WTC11 (cell line): ENCODE results near the gene SBNO2. TPM values are rescaled to one million over a fixed set of nuclear protein-coding genes. Genes with fewer than 3 reads are reported as not detected.

Experiments
- ATAC-seq: fragments of 200-7000 bp; cut with Tn5 transposase; 2 replicates; pipeline ENCODE4 v1.10.0; 2021; ENCODE audit warnings: mild to moderate bottlenecking, moderate library complexity
- CTCF ChIA-PET: fragments of 300-600 bp; sonication (Branson Sonifier 250); formaldehyde crosslinking; loops from one replicate; lab custom pipeline; 2021; ENCODE audit warnings: antibody characterized with exemption; lab: Charles Lee
- POLR2A ChIA-PET: fragments of 350-600 bp; sonication (Branson Sonifier 250); formaldehyde crosslinking; loops from one replicate; lab custom pipeline; 2021; ENCODE audit warnings: antibody characterized with exemption; lab: Charles Lee
- DNase-seq: peaks from one replicate; pipeline ENCODE4 v3.0.0; 2021; ENCODE audit warnings: low spot score
- H3K27ac Mint-ChIP-seq: 2 replicates; pipeline ENCODE4 v1.8.0; 2021; ENCODE audit warnings: mixed read lengths
- H3K27me3 Mint-ChIP-seq: 2 replicates; pipeline ENCODE4 v1.8.0; 2021; ENCODE audit warnings: low read depth, mild to moderate bottlenecking, moderate library complexity, mixed read lengths
- H3K36me3 Mint-ChIP-seq: 2 replicates; pipeline ENCODE4 v1.8.0; 2021; ENCODE audit warnings: mixed read lengths
- H3K4me1 Mint-ChIP-seq: 2 replicates; pipeline ENCODE4 v1.8.0; 2022; ENCODE audit warnings: mixed read lengths
- H3K4me3 Mint-ChIP-seq: 2 replicates; pipeline ENCODE4 v1.8.0; 2021; ENCODE audit warnings: mild to moderate bottlenecking, moderate library complexity, mixed read lengths
- H3K9me3 Mint-ChIP-seq: 2 replicates; pipeline ENCODE4 v1.8.0; 2021; ENCODE audit warnings: mixed read lengths
- ATF1 ChIP-seq: sonication (generic); formaldehyde crosslinking; IDR thresholded peaks from 2 replicates; pipeline ENCODE4 v1.8.1; 2023; ENCODE audit warnings: mild to moderate bottlenecking, moderate library complexity, missing genetic modification reagents
- CREB1 ChIP-seq: sonication (generic); formaldehyde crosslinking; IDR thresholded peaks from 2 replicates; pipeline ENCODE4 v1.8.0; 2023; ENCODE audit warnings: mild to moderate bottlenecking, missing genetic modification reagents
- NFATC4 ChIP-seq: fragments of 250-450 bp; sonication (Bioruptor Pico); IDR thresholded peaks from 2 replicates; pipeline ENCODE4 v1.9.0; 2021; ENCODE audit warnings: mild to moderate bottlenecking
- SMAD4 ChIP-seq: sonication (generic); formaldehyde crosslinking; IDR thresholded peaks from 2 replicates; pipeline ENCODE4 v1.8.0; 2022; ENCODE audit warnings: mild to moderate bottlenecking, missing genetic modification reagents
- TCF7 ChIP-seq: sonication (generic); formaldehyde crosslinking; IDR thresholded peaks from 2 replicates; pipeline ENCODE4 v1.8.0; 2022; ENCODE audit warnings: mild to moderate bottlenecking, low read depth, missing genetic modification reagents, moderate library complexity
- TEAD4 ChIP-seq: sonication (generic); formaldehyde crosslinking; IDR thresholded peaks from 2 replicates; pipeline ENCODE4 v1.8.0; 2022; ENCODE audit warnings: mild to moderate bottlenecking, missing genetic modification reagents
- ZNF138 ChIP-seq: sonication (generic); formaldehyde crosslinking; conservative IDR thresholded peaks from 2 replicates; pipeline ENCODE4 v1.8.1; 2022; ENCODE audit warnings: mild to moderate bottlenecking, moderate library complexity, missing genetic modification reagents
- ZNF423 ChIP-seq: fragments of 250-450 bp; sonication (Bioruptor Pico); IDR thresholded peaks from 2 replicates; pipeline ENCODE4 v2.1.2; 2022; ENCODE audit warnings: mild to moderate bottlenecking, moderate library complexity
- ZNF671 ChIP-seq: fragments of 250-450 bp; sonication (Bioruptor Pico); IDR thresholded peaks from 2 replicates; pipeline ENCODE4 v1.8.0; 2021; ENCODE audit warnings: mild to moderate bottlenecking
- total RNA-seq: library from RNA; stranded (reverse); gene quantifications from 3 replicates; pipeline ENCODE4 v1.2.3, GENCODE V29; 2021
- TF ChIP-seq, protein P1 (sequence below): sonication (generic); formaldehyde crosslinking; IDR thresholded peaks from 2 replicates; pipeline ENCODE4 v1.8.0; 2022; ENCODE audit warnings: mild to moderate bottlenecking, missing genetic modification reagents
- TF ChIP-seq, protein P2 (sequence below): fragments of 250-450 bp; sonication (Bioruptor Pico); IDR thresholded peaks from 2 replicates; pipeline ENCODE4 v1.9.0; 2021; ENCODE audit warnings: moderate library complexity, mild to moderate bottlenecking, inconsistent platforms, borderline replicate concordance
- TF ChIP-seq, protein P3 (sequence below): fragments of 250-450 bp; sonication (Bioruptor Pico); conservative IDR thresholded peaks from 2 replicates; pipeline ENCODE4 v1.9.0; 2021; ENCODE audit warnings: mild to moderate bottlenecking
- TF ChIP-seq, protein P4 (sequence below): sonication (generic); formaldehyde crosslinking; IDR thresholded peaks from 2 replicates; pipeline ENCODE4 v1.8.1; 2023; ENCODE audit warnings: mild to moderate bottlenecking, moderate library complexity, missing genetic modification reagents

The SBNO2 gene
- total RNA-seq, 1 experiment from 2014 or later = 57.3 TPM

DNA sequence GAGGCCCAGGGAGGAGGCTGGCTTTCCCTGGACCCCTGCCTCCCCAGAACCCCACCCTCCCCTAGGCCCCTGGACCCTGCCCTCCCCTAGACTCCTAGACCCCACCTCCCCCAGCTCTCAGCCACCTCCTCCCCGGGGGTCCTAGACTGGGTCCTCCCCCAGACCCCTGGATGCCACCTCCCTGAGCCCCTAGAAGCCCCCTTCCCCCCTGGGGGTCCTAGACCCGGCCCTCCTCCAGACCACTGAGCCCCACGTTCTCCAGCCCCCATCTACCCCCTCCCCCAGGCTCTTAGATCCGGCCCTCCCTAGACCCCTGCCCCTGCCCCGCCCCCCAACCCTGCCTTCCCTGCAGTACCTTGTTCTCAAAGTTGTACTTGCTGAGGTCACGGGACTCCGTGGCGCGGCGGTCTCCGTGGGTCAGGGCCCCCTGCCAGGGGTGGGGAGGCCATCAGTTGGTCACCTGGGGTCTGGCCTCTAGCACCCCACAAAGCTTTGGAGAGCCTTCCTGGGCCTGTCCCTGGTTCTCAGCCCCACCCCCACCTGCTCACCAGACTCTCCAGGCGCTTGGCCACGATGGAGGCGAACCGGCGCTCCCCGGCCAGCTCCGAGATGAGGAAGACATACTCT is 62.3 kb downstream of the SBNO2 start (continued):
- TF ChIP-seq ZNF423 = no peak
- TF ChIP-seq, protein P1, sequence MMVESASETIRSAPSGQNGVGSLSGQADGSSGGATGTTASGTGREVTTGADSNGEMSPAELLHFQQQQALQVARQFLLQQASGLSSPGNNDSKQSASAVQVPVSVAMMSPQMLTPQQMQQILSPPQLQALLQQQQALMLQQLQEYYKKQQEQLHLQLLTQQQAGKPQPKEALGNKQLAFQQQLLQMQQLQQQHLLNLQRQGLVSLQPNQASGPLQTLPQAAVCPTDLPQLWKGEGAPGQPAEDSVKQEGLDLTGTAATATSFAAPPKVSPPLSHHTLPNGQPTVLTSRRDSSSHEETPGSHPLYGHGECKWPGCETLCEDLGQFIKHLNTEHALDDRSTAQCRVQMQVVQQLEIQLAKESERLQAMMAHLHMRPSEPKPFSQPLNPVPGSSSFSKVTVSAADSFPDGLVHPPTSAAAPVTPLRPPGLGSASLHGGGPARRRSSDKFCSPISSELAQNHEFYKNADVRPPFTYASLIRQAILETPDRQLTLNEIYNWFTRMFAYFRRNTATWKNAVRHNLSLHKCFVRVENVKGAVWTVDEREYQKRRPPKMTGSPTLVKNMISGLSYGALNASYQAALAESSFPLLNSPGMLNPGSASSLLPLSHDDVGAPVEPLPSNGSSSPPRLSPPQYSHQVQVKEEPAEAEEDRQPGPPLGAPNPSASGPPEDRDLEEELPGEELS (CRISPR knock-in tag) = no peak
- TF ChIP-seq, protein P2, sequence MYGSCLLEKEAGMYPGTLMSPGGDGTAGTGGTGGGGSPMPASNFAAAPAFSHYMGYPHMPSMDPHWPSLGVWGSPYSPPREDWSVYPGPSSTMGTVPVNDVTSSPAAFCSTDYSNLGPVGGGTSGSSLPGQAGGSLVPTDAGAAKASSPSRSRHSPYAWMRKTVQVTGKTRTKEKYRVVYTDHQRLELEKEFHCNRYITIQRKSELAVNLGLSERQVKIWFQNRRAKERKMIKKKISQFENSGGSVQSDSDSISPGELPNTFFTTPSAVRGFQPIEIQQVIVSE (CRISPR knock-in tag) = no peak
- no peak for TF ChIP-seq SMAD4 (CRISPR knock-in tag)

DNA sequence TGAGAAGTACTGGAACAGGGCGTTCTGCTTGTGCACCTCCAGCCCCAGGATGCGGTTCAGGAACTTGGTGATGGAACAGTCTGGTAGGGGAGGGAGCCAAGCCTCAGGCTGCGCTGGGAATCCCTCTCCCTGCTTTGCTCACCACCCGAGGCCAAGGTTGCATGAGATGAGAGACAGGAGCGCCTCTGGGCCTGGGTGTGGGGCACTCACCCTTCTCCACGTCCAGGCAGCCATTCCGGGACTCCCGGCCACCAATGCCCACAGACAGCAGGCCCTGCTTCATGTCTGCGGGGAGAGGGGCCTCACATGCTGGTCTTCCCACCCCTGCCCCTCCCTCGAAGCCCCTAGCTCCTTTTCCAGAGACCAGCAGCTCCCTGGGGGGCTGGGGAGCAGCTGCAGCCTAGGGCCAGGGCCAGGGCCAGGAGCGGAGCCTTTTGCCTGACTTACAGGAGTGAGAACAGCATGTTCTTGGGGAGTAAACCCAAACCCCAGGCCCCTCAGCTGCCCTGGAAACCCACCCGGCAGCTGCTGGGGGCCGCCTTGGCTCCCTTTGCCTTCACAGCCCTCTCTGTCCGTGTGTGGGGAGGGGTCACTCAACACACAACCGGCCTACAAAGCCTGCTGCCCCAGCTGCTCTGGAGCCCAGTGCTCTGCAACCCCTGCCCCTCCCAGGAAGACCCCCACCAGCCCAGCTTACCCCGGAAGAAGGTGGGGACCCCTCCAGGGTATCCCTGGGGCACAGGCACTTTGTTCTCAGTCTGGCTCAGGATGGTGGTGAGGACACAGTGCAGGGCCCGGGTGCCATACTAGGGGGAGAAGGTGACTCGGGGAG is 63.0 kb downstream of the SBNO2 start:
- ChIA-PET POLR2A (no interaction called here), CTCF (interaction anchor here (0.9 kb wide), 1 partner anchor 103 kb away, joined by 3 read pairs; no protein-coding TSS in a partner anchor)
- no peak overlapping the region for H3K4me3 Mint-ChIP-seq
- DNase-seq (no peak), ATAC-seq (no peak)
- no peaks in the 10 kb centered on the region for H3K36me3 Mint-ChIP-seq
- H3K4me1 Mint-ChIP-seq = peaks cover 2% of the 10 kb centered on the region; the same call in 1 of the 2 replicates
- TF ChIP-seq, protein P3, sequence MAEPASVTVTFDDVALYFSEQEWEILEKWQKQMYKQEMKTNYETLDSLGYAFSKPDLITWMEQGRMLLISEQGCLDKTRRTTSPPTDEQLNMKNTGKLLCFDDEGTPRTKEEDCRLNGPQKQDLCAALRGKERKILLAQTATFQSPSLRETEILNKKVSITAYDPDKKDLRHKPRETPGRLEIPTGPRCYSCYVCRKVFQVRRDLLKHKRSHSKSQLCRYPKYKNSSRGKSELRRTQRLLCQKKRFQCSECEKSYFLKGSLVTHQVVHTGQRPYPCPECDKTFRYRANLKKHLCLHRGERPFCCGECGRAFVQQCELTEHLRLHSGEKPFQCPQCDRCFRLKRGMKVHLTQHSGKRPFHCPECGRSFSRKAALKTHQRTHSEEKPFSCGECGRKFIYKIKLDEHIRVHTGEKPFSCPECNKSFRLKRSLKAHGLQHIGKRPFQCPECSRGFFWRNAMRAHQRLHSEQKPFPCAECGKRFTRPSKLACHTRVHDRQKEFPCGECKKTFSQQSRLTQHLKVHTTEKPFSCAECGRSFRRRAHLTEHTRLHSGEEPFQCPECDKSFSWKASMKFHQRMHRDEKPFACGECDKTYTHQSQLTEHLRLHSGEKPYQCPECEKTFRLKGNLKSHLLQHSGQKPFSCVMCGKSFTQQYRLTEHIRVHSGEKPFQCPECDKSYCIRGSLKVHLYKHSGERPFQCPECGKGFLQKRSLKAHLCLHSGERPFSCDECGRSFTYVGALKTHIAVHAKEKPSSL (CRISPR knock-in tag) = no peak
- TF ChIP-seq NFATC4 (CRISPR knock-in tag) (no peak), TCF7 (no peak), ZNF138 (CRISPR knock-in tag) (no peak)
- TF ChIP-seq, protein P4, sequence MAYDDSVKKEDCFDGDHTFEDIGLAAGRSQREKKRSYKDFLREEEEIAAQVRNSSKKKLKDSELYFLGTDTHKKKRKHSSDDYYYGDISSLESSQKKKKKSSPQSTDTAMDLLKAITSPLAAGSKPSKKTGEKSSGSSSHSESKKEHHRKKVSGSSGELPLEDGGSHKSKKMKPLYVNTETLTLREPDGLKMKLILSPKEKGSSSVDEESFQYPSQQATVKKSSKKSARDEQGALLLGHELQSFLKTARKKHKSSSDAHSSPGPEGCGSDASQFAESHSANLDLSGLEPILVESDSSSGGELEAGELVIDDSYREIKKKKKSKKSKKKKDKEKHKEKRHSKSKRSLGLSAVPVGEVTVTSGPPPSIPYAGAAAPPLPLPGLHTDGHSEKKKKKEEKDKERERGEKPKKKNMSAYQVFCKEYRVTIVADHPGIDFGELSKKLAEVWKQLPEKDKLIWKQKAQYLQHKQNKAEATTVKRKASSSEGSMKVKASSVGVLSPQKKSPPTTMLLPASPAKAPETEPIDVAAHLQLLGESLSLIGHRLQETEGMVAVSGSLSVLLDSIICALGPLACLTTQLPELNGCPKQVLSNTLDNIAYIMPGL (CRISPR knock-in tag) = no peak
- TF ChIP-seq, protein P1 (CRISPR knock-in tag) = no peak
- H3K9me3 Mint-ChIP-seq = no peaks in the 10 kb centered on the region
- H3K27me3 Mint-ChIP-seq = no peaks in the 10 kb centered on the region
- no peak overlapping the region for H3K27ac Mint-ChIP-seq

DNA sequence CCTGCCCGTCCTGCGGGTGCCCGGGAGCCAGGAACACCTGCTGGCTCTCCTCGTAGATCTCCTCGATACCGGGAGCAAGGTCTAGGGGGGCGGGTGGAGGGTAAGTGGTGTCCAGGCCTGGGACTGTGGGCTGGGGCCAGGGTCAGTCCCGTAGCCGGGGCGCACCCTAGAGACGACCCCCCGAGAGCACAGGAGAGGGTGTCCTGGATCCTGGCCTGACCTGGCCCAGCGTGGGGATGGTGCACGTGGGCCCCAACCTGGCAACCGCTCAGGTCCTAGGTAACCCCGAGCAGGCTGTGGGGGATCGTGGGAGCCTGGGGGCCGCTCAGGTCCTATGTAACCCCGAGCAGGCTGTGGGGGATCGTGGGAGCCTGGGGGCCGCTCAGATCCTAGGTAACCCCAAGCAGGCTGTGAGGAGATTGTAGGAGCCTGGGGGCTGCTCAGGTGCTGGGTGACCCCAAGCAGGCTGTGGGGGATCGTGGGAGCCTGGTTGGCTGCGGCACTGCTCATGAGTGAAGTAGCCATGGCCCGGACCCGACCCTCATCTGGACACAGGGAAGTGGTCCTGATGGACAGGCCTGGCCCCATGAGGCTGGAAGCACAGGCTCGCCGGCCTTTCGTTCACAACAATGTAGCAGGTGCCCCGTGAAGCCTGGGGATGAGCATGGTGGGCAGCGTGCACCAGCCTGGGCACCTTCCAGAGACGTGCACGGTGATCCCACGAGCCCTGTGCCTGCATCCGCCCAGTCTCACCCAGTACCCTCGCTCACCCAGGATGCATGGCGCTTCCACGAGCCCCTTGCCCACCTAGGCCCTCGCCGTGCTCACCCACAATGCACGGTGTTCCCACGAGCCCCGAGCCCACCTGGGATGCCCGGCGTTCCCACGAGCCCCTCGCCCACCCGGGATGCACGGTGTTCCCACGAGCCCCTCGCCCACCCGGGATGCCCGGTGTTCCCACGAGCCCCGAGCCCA is 64.1 kb downstream of the SBNO2 start:
- POLR2A ChIA-PET = no interaction called here
- ATAC-seq = no peak

More for the DNA sequence above, 64.1 kb downstream of the SBNO2 start:
- Mint-ChIP-seq H3K4me1 (peaks cover 2% of the 10 kb centered on the region; the same call in 1 of the 2 replicates), H3K4me3 (no peak overlapping the region), H3K27ac (no peak overlapping the region), H3K36me3 (no peaks in the 10 kb centered on the region), H3K9me3 (no peaks in the 10 kb centered on the region), H3K27me3 (no peaks in the 10 kb centered on the region)
- DNase-seq = no peak
- CTCF ChIA-PET = no interaction called here
- TF ChIP-seq CREB1 (CRISPR knock-in tag) = no peak
- no peak for TF ChIP-seq ZNF671 (CRISPR knock-in tag)
- TF ChIP-seq ATF1 (CRISPR knock-in tag) = no peak
- no peak for TF ChIP-seq TEAD4
